Dermis blood vessel endothelial cell (primary cell): ENCODE measurements around the gene LRRC1. TPM values are rescaled to one million over a fixed set of nuclear protein-coding genes. Genes with fewer than 3 reads are reported as not detected.
A peak's percentile ranks its signal among the peaks of the same experiment; 100 is the strongest.

Experiments
- DNase-seq: peaks from one replicate; pipeline ENCODE4 v3.0.0; 2010
- total RNA-seq: library from RNA; depleted of rRNA; stranded (reverse); fragments of >200 nt; gene quantifications from 2 replicates; pipeline ENCODE4 v1.2.3, GENCODE V29; 2014

The LRRC1 gene
- total RNA-seq, 1 donor from 2014 or later: 68.8 TPM

DNA sequence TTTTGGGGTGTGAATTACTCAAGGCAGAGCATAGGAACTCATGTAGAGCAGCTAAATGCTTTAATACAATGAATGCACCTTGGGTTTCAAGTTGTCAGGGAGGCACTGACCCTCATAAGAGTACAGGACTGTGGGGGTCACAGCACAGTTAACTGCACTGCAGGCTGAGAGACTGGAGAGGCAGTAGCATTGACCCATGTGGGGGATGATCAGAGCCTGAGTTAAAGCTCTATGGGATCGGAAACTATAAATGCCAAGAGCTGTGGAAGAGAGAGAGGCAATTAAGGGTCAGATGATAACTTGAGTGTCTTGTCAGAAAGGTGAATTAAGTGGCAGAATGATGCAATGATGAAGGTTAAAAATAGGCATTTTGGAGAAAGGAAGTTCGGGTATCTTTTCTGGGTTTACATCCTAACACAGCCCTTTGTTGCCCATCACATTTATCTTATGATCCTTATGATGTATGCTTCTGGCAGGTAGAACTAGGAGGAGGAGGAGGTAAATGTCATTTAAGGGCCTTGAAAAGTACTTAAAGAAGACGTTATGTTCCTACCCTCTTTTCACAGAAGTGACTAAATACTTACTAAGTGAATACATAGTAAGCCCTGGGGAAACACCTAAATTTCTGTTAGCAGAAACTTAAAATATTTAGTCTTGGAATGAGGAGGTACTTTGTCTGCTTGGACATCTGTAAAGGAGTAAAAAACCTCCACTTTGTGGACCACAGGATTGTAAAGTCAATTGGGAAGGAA lies 24.2 kb downstream of the LRRC1 start:
- DNase-seq: no peak

GRCh38 chr6:53822401-53823125 lies 27.8 kb downstream of the LRRC1 start:
- DNase-seq: no peak

DNA sequence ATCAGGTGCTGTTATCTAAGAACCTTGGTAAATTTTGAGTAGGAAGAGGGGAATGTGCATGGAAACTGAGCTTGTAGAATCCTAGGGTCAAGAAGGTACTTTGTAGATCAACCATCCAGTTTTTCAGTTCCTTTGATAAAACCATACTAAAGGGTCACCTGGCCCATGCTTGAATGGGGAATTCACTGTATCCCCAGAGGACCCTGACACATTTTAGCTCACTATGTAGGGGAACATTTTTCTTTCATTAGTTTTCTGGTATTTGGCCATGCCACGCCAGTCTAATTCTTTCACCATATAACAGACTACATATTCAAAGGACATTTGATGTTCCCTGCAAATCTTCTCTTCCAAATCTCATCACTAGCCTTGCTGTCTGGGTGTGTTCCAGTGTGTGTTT lies 29.9 kb downstream of the LRRC1 start:
- no peak for DNase-seq

DNA sequence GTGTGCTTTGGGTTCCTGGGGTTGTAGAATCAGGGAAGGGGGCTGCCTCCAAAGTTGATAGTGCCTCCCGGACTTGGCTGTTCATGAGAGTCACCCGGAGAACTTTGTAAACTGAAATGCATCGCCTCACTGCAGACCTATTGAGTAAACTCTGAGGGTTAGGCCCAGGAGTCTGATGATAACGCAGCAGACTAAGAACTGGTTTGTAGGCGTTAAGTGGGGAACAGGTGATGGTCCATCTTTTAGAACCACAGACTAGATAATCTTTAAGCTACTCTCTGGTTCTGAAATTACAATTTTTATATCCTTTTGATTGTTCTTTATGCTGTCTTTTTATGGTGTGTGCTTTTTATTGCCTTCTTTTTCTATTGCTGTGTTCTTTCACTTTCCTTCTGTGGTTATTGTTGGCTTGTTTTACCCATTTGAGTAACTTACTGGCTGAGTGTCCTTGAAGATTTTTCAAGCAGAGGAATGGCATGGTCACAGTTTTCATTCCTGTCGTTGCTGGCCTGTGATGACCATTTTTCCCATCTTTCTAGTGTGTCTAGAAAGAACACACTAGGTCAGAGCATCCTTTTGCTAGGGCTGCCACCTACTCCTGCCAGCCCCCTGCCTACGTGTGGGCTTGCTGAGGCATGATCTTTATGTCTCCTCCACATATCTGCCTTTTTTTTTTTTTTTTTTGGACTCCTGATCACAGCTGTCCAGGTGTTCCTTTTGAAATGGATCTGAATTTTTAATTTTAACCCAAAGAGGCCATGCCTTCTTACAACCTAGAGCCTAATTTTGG lies 30.9 kb downstream of the LRRC1 start:
- DNase-seq: no peak

GRCh38 chr6:53827531-53827930 lies 32.7 kb downstream of the LRRC1 start:
- no peak for DNase-seq

- DNase-seq: no peak
Measured at GRCh38 chr6:53828215-53828614, 33.4 kb downstream of the LRRC1 start.

GRCh38 chr6:53828966-53829697 lies 34.3 kb downstream of the LRRC1 start:
- peak; percentile 47 for DNase-seq

GRCh38 chr6:53829698-53830221 lies 35.0 kb downstream of the LRRC1 start:
- no peak for DNase-seq

GRCh38 chr6:53830366-53830765 lies 35.6 kb downstream of the LRRC1 start:
- no peak for DNase-seq

GRCh38 chr6:53831081-53831869 lies 36.5 kb downstream of the LRRC1 start:
- DNase-seq: no peak

DNA sequence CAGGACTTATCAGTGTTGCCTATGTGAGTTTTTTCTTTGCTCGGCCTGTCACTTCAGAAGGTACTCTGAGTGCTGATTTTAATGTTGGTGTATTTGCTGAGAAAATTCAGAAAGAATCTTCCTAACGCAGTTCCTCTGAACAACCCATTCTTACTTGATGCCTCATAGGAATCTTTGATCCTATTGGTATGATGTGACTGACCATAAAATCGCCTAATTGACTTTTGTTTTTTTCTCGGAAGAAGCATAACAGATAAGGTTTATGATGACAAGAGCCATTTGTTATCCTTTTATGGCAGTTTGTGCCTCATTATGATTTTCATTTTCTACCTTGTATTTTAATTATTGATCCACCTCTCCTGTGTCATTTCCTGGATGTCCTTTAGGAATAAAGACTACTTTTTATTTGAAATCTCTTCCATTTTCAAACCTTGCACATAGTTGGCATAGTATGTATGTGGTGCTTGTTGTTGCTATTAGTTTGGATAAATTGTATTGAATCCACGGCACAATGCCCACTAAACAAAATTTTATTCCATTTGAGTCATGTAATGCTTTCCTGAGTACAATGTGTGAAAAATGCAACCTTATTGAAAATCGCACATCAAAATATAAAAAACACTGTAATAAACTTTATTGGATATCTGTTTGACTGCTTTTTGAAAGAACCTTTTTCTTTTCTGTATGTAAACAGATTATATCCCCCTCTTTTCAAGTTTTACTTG lies 37.3 kb downstream of the LRRC1 start:
- DNase-seq: no peak

- DNase-seq: no peak
Measured at GRCh38 chr6:53833155-53833554, 38.4 kb downstream of the LRRC1 start.

DNA sequence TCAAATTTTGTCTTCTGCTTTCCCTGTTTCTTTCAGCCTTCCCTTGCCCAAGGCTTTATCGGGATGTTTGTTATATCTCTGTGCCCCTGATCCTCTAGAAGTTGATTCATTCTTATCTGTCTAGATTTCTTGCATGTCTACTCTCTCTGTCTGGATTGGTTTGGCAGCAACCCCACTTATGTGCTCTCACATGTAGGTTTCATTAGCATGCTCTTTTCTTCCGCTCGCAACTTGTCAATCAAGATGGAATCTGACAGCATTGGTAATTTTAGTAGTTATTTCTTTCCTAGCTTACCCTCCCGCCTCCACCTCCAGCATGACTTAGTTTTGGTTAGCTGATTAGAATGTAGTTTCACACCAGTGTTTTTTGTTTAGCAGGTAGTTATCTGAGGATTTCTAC lies 39.3 kb downstream of the LRRC1 start:
- no peak for DNase-seq

- DNase-seq: peak; percentile 71
Measured at GRCh38 chr6:53837865-53838769, 43.3 kb downstream of the LRRC1 start.

DNA sequence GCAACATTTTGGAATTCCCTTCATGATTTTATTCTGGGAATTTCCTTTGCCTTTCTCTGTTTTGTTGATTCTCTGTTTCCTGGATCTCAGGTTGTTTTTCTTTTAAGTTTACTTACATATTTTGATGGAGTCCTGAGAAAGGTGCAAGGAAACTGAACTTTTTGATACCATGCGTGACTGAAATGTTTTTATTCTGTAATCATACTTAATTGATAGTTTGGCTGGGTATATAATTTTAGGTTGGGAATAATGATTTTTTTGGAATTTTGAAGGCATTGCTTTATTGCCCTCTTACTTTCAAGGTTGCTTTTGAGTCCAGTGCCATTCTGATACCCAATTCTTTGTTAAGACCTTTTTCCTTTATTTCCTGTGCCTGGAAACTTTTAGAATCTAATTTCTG lies 45.2 kb downstream of the LRRC1 start:
- DNase-seq: no peak

DNA sequence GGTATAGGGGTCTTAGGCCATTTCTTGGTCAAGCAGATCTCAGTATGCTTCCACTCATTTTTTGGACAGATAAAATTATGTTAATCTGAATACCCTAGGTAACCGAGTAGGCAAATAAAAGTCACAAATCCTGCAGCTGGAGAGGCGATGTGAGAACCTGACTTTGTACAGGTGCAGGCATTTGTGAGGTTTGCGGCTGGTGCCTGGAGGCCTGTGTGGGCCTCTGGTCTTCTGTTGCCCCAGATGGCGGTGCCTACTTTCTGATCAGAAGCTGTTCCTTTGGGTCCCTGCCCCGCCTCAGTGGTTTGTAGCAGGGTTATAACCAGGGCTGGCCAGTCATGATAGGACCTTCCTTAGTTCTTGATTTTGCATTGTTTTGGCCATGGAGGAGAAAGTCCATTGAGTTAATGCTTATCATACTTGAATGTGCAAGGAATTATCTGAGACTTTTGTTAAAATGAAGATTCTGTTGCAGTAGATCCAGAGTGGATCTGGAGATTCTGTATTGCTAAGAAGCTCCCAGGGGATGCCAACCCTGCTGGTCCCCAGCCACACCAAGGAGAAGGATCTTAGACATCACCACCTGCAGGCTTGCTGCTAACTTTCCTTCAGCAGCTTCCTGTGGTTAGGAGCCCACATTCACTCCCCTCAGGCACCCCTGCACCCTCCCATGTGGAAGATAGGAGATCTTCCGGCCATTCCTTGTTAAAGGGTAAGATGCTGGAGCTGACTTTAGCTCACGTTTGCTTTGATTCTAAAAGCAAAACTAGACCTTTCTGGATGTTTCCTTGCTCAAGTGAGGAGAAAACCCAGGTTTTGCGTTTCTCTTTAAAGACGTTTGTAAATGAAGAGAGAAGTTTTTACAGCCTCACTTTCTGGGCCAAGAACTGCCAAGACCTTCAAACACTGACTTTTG lies 50.7 kb downstream of the LRRC1 start:
- DNase-seq: no peak

GRCh38 chr6:53846250-53846649 lies 51.4 kb downstream of the LRRC1 start:
- DNase-seq: no peak

DNA sequence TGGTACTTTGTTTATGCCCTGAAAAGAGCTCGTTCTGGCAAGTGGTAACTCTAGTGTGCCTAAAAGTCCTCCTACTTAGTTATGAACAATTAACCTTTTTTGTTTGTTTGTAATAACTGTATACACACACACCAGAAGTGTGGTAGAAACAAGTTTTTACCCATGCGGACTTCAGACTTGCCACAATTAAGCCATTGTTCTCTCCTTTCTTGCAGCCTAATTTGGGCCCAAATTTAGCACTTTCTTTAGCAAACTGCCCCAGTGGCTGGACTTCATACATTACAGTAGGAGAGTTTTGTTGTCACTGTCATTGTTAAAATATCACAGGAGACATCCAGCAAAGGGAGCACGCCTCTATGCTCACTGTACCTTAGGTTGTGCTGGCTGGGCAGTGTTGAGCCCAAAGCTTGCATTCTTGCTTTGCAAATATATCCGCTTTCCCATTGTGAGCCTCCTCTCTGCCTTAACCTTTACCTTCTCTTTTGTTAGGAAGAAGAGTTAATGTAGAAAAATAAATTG lies 53.0 kb downstream of the LRRC1 start:
- DNase-seq: no peak
